Tibial nerve (tissue), 4 donors: ENCODE data around the gene ZFYVE26. TPM values are rescaled to one million over a fixed set of nuclear protein-coding genes. Genes with fewer than 3 reads are reported as not detected.

Source experiments
- DNase-seq, 2 donors: peaks; one replicate each; pipeline ENCODE4 v3.0.0-alpha.2; 2019; ENCODE audit warnings: low spot score in 2 of 2
- H3K27ac ChIP-seq, 4 donors: fragments of 200-600 bp; sonication (generic) in 3 of 4; one replicate each; pipeline ENCODE4 v1.5.1; 2017 to 2019; ENCODE audit warnings: mild to moderate bottlenecking in 1 of 4
- H3K27me3 ChIP-seq, 2 donors: fragments of 200-600 bp; sonication (generic) in 1 of 2; one replicate each; pipeline versions ENCODE4 v1.5.1 to v1.6.0; 2017 to 2019
- H3K36me3 ChIP-seq, 3 donors: fragments of 200-600 bp; sonication (generic); one replicate each; pipeline ENCODE4 v1.5.1; 2018 to 2019
- H3K4me1 ChIP-seq, 4 donors: fragments of 200-600 bp; sonication (generic) in 3 of 4; one replicate each; pipeline ENCODE4 v1.5.1; 2017 to 2019
- H3K4me3 ChIP-seq, 4 donors: fragments of 200-600 bp; sonication (generic) in 3 of 4; one replicate each; pipeline ENCODE4 v1.5.1; 2017 to 2019; ENCODE audit warnings: mild to moderate bottlenecking in 1 of 4, moderate library complexity in 1 of 4
- H3K9me3 ChIP-seq, 4 donors: fragments of 200-600 bp; sonication (generic) in 3 of 4; one replicate each; pipeline ENCODE4 v1.5.1; 2017 to 2019
- CTCF ChIP-seq, 5 experiments: fragments of 200-600 bp in 3 of 5; fragments of 450-650 bp in 2 of 5; sonication (generic) in 3 of 5; IDR thresholded peaks; one replicate each; pipeline ENCODE4 v1.5.1; 2016 to 2019; ENCODE audit warnings: antibody characterized with exemption in 5 of 5, mild to moderate bottlenecking in 3 of 5, moderate library complexity in 2 of 5
- EP300 ChIP-seq, 2 donors: sonication (generic); formaldehyde crosslinking; IDR thresholded peaks; one replicate each; pipeline ENCODE4 v1.6.1; 2017; ENCODE audit warnings: antibody characterized with exemption in 2 of 2, mild to moderate bottlenecking in 1 of 2
- POLR2A ChIP-seq, 2 donors: fragments of 450-650 bp; IDR thresholded peaks; one replicate each; pipeline ENCODE4 v1.6.1; 2017; ENCODE audit warnings: antibody characterized with exemption in 2 of 2, mild to moderate bottlenecking in 2 of 2, moderate library complexity in 2 of 2
- WGBS, 2 donors: methylation state at CpG; one replicate each; pipeline ENCODE4 v1.1.5; 2018; 5-methylcytosine and 5-hydroxymethylcytosine counted together
- small RNA-seq: library from RNA; depleted of rRNA; stranded (forward); fragments of <200 nt; gene quantifications from one replicate; pipeline ENCODE3, GENCODE V24; 2016
- total RNA-seq, 4 donors: library from RNA; depleted of rRNA; stranded (reverse); fragments of >200 nt; gene quantifications; one replicate each; pipeline ENCODE4 v1.1.0, GENCODE V29; 2016

ZFYVE26 gene
- total RNA-seq, 4 donors from 2014 or later: 22.4 to 74.4 (median 36.3) TPM

- WGBS, 2 donors: 58 to 82% methylated on average over 1 of the region's 1 CpG
- Histone ChIP-seq H3K27me3 (no peaks in the 10 kb centered on the region), H3K4me1 (peaks cover 0 to 17% (median 2%) of the 10 kb centered on the region in 4 donors)
Observed at GRCh38 chr14:67698179-67698578, 118.2 kb downstream of the ZFYVE26 start.

GRCh38 chr14:67697006-67697405, 119.4 kb downstream of the ZFYVE26 start:
- no peak overlapping the region for H3K4me3 ChIP-seq
- H3K9me3 ChIP-seq: no peaks in the 10 kb centered on the region
- H3K4me1 ChIP-seq: peaks cover 0 to 23% (median 5%) of the 10 kb centered on the region in 4 donors
- TF ChIP-seq POLR2A (IDR thresholded peaks at IDR 0.05): no peak
- no peak for TF ChIP-seq EP300 (IDR thresholded peaks at IDR 0.05)
- no peak for TF ChIP-seq CTCF (IDR thresholded peaks at IDR 0.05)
- WGBS, 2 donors: 70 to 83% methylated on average over 4 of the region's 4 CpGs
- no peak for DNase-seq
- peaks cover 0 to 5% (median 0%) of the 10 kb centered on the region in 3 donors for H3K36me3 ChIP-seq
- H3K27me3 ChIP-seq: no peaks in the 10 kb centered on the region
- H3K27ac ChIP-seq: no peak overlapping the region

More at GRCh38 chr14:67698179-67698578, 118.2 kb downstream of the ZFYVE26 start:
- H3K36me3 ChIP-seq: no peaks in the 10 kb centered on the region
- DNase-seq: no peak
- no peaks in the 10 kb centered on the region for H3K9me3 ChIP-seq
- H3K27ac ChIP-seq: no peak overlapping the region
- no peak overlapping the region for H3K4me3 ChIP-seq
- no peak for TF ChIP-seq POLR2A (IDR thresholded peaks at IDR 0.05)
- TF ChIP-seq EP300 (IDR thresholded peaks at IDR 0.05): no peak
- no peak for TF ChIP-seq CTCF (IDR thresholded peaks at IDR 0.05)

Small RNA genes lying within 50 kb of the gene (small RNA-seq; reads per million reads assigned to genes)
- gene AL049779.3: not detected
- gene RN7SL369P: not detected

Other genes with a start within 250 kb of the ZFYVE26 start
- gene PIGH, start 216.3 kb downstream of the ZFYVE26 start, total RNA-seq: 10 to 100 TPM; 19.2 to 48.8 (median 23.8) TPM
- gene ARG2, start 196.7 kb downstream of the ZFYVE26 start, total RNA-seq: 10 to 100 TPM in 1 of 4 donors, 1 to 10 TPM in 2, under 1 TPM in 1; 0.44 to 21.3 (median 2.6) TPM
- gene VTI1B, start 142.0 kb downstream of the ZFYVE26 start, total RNA-seq: 100 to 1,000 TPM in 3 of 4 donors, 10 to 100 TPM in 1; 66.1 to 123 (median 103) TPM
- gene RDH11, start 120.8 kb downstream of the ZFYVE26 start, total RNA-seq: 10 to 100 TPM; 24.0 to 48.8 (median 34.9) TPM
- gene RDH12, start 114.7 kb downstream of the ZFYVE26 start, total RNA-seq: not detected
- gene RAD51B, start 3.2 kb upstream of the ZFYVE26 start, total RNA-seq: 10 to 100 TPM; 12.6 to 26.4 (median 16.7) TPM